ENCODE results near the gene TSPAN32.

- TF ChIP-seq CTCF (conservative IDR thresholded peaks at IDR 0.05; ENCODE audit: low read depth, low read length): no peak
- no peak for TF ChIP-seq EZH2 (IDR thresholded peaks at IDR 0.05; ENCODE audit: borderline replicate concordance, low read depth, low read length, poor library complexity, severe bottlenecking)
Measured at GRCh38 chr11:2308713-2309112, 6.9 kb downstream of the TSPAN32 start.

Data from A673 (cell line).